Transverse colon (tissue), 4 donors: Measurements from ENCODE around the gene VEGFC. TPM values are rescaled to one million over a fixed set of nuclear protein-coding genes. Genes with fewer than 3 reads are reported as not detected.

ENCODE experiments used
- DNase-seq: peaks from one replicate; pipeline ENCODE4 v3.0.0-alpha.2; 2019
- H3K27ac ChIP-seq, 4 donors: fragments of 200-600 bp; sonication (generic); 2 replicates each; pipeline ENCODE4 v1.5.1; 2016 to 2018; ENCODE audit warnings: inconsistent platforms in 4 of 4
- H3K27me3 ChIP-seq: fragments of 200-600 bp; sonication (generic); 2 replicates; pipeline ENCODE4 v1.5.1; 2017; ENCODE audit warnings: inconsistent platforms
- H3K36me3 ChIP-seq, 4 donors: fragments of 200-600 bp; sonication (generic); 2 replicates each; pipeline ENCODE4 v1.5.1; 2017 to 2019; ENCODE audit warnings: inconsistent platforms in 4 of 4
- H3K4me1 ChIP-seq, 4 donors: fragments of 200-600 bp; sonication (generic); 2 replicates each; pipeline ENCODE4 v1.5.1; 2017 to 2020; ENCODE audit warnings: inconsistent platforms in 4 of 4
- H3K4me3 ChIP-seq, 4 donors: fragments of 200-600 bp; sonication (generic); 1 replicate in 1 of 4; 2 replicates in 3 of 4; pipeline versions ENCODE4 v1.5.1 to v1.6.1; 2017 to 2019; ENCODE audit warnings: inconsistent platforms in 4 of 4
- H3K9me3 ChIP-seq, 2 donors: fragments of 200-600 bp; sonication (generic); 2 replicates each; pipeline ENCODE4 v1.5.1; 2017 to 2019; ENCODE audit warnings: inconsistent platforms in 2 of 2
- EP300 ChIP-seq: sonication (generic); formaldehyde crosslinking; IDR thresholded peaks from one replicate; pipeline ENCODE4 v1.6.1; 2017; ENCODE audit warnings: antibody characterized with exemption, low read depth
- POLR2A ChIP-seq: fragments of 450-650 bp; IDR thresholded peaks from one replicate; pipeline ENCODE4 v1.6.1; 2016; ENCODE audit warnings: antibody characterized with exemption, mild to moderate bottlenecking, moderate library complexity
- POLR2AphosphoS5 ChIP-seq, 3 donors: sonication (generic); formaldehyde crosslinking; IDR thresholded peaks; one replicate each; pipeline ENCODE4 v1.6.1; 2016; ENCODE audit warnings: antibody characterized with exemption in 3 of 3
- whole genome bisulfite sequencing, 2 donors: methylation state at CpG; one replicate each; pipeline ENCODE4 v1.1.5; 2018; ENCODE audit warnings: low coverage in 1 of 2; 5-methylcytosine and 5-hydroxymethylcytosine counted together
- in situ Hi-C, 4 donors: fragments of 200-750 bp; cut with MboI; loops; one replicate each; pipeline versions ENCODE4 v1.15.0 to v1.15.1; 2017; ENCODE audit warnings: low sequenced_read_pairs in 3 of 4, low pct_ligation_motif_present in 1 of 4, low pct_unique_long_range_greater_than_20kb in 1 of 4
- intact Hi-C: fragments of 100-400 bp; cut with DNase I; formaldehyde crosslinking; loops from one replicate; pipeline ENCODE4 v1.15.1; 2023; ENCODE audit warnings: low total_unique reads
- total RNA-seq, 4 donors: library from RNA; depleted of rRNA; stranded (reverse); fragments of >200 nt; gene quantifications; one replicate each; pipeline ENCODE4 v1.1.0, GENCODE V29; 2016
- TF ChIP-seq, protein P1 (sequence below), 5 experiments: fragments of 200-600 bp in 3 of 5; fragments of 450-650 bp in 2 of 5; sonication (generic) in 3 of 5; IDR thresholded peaks; 1 replicate in 2 of 5; 2 replicates in 3 of 5; pipeline ENCODE4 v1.5.1; 2016 to 2017; ENCODE audit warnings: antibody characterized with exemption in 5 of 5, inconsistent platforms in 3 of 5, mild to moderate bottlenecking in 2 of 5, moderate library complexity in 1 of 5

The VEGFC gene
- total RNA-seq, 4 donors from 2014 or later, result 1.2 to 2.9 (median 2.2) TPM; not detected in 1

DNA sequence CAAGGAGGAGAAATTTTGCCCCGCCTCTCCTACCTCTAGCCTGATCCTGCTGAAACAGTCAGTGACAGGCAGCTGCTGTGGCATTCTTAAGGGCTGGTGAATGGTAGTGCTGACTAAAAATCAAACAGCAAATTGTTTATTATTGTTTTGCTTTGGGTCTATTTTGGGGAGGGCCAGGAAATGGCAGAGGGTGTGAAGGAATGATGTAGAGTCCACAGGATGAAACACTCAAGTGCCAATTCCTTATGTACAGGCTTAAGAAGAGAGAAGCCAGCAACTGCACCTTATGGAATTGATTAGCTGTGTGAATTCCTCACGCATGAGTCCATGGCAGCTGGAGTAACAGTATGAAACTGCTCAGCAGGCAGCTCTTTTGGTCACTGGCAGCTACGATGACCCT is 39.7 kb downstream of the VEGFC start:
- in situ Hi-C loops, result no loop called here
- Histone ChIP-seq H3K4me1 (no peaks in the 10 kb centered on the region), H3K4me3 (no peak overlapping the region), H3K9me3 (no peaks in the 10 kb centered on the region), H3K27me3 (no peaks in the 10 kb centered on the region), H3K27ac (no peak overlapping the region), H3K36me3 (no peaks in the 10 kb centered on the region)
- WGBS, 2 donors, result 67 to 68% methylated on average over 3 of the region's 3 CpGs
- intact Hi-C loops, result no loop called here
- no peak for DNase-seq
- TF ChIP-seq, protein P1, sequence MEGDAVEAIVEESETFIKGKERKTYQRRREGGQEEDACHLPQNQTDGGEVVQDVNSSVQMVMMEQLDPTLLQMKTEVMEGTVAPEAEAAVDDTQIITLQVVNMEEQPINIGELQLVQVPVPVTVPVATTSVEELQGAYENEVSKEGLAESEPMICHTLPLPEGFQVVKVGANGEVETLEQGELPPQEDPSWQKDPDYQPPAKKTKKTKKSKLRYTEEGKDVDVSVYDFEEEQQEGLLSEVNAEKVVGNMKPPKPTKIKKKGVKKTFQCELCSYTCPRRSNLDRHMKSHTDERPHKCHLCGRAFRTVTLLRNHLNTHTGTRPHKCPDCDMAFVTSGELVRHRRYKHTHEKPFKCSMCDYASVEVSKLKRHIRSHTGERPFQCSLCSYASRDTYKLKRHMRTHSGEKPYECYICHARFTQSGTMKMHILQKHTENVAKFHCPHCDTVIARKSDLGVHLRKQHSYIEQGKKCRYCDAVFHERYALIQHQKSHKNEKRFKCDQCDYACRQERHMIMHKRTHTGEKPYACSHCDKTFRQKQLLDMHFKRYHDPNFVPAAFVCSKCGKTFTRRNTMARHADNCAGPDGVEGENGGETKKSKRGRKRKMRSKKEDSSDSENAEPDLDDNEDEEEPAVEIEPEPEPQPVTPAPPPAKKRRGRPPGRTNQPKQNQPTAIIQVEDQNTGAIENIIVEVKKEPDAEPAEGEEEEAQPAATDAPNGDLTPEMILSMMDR (IDR thresholded peaks at IDR 0.05), result no peak

DNA sequence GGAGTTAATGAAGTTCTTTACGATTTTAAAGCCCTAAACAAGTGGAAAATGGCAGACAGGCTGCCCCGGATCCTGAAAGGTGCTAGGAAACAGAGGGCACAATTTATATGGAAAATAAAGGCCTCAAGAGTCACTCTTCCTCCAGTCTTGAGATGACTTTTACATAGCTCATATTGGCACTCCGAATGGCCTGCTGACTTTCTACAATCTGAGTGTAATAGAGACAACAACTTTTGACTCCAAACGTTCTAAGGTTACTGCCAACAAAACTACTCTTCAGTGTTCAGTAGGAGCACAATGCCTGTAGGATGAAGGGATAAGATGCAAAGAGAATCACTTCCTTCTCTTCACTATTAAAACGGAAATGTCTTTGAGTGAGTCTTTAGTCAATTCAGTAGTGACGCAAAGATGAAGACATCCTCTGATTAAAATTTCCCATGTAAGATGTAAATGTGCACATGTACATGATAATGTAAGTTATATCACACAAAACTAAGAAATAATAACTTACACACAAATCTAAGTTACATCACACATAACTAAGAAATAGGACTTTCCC is 40.5 kb downstream of the VEGFC start:
- in situ Hi-C loops (no loop called here), intact Hi-C loops (no loop called here)
- H3K4me1 ChIP-seq, result no peaks in the 10 kb centered on the region
- no peaks in the 10 kb centered on the region for H3K9me3 ChIP-seq
- DNase-seq, result no peak
- H3K4me3 ChIP-seq, result no peak overlapping the region
- H3K27me3 ChIP-seq, result no peaks in the 10 kb centered on the region
- no peaks in the 10 kb centered on the region for H3K36me3 ChIP-seq
- TF ChIP-seq POLR2AphosphoS5 (IDR thresholded peaks at IDR 0.05), result no peak
- no peak for TF ChIP-seq POLR2A
- TF ChIP-seq, protein P1 (IDR thresholded peaks at IDR 0.05), result no peak
- TF ChIP-seq EP300, result no peak
- WGBS, 2 donors, result 73 to 74% methylated on average over 6 of the region's 6 CpGs
- no peak overlapping the region for H3K27ac ChIP-seq

DNA sequence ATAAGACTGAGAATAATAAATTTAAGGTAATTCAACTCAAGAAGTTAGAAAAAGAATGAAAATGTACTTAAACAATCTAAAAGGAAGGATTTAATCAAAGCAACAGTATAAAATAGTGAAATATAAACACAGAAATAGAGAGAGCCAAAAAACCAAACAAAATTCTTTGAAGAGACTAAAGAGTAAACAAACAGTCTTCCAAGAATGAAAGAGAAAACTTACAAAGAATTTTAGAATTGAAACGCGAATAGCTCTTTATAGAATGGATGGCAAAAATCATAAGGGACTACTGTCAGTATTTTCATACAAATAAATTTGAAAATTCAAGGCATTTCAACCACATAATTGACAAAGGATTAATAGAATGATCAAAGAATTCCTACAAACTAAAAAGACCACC is 41.7 kb downstream of the VEGFC start:
- no peak for DNase-seq
- H3K4me3 ChIP-seq, result no peak overlapping the region
- no peaks in the 10 kb centered on the region for H3K36me3 ChIP-seq
- H3K9me3 ChIP-seq, result no peaks in the 10 kb centered on the region
- no peaks in the 10 kb centered on the region for H3K27me3 ChIP-seq
- no peaks in the 10 kb centered on the region for H3K4me1 ChIP-seq
- no peak overlapping the region for H3K27ac ChIP-seq
- intact Hi-C loops, result no loop called here
- in situ Hi-C loops, result no loop called here
- TF ChIP-seq EP300 (no peak), POLR2AphosphoS5 (IDR thresholded peaks at IDR 0.05) (no peak), POLR2A (no peak)
- TF ChIP-seq, protein P1 (IDR thresholded peaks at IDR 0.05), result no peak
- WGBS, 2 donors, result 53 to 72% methylated on average over 2 of the region's 2 CpGs

DNA sequence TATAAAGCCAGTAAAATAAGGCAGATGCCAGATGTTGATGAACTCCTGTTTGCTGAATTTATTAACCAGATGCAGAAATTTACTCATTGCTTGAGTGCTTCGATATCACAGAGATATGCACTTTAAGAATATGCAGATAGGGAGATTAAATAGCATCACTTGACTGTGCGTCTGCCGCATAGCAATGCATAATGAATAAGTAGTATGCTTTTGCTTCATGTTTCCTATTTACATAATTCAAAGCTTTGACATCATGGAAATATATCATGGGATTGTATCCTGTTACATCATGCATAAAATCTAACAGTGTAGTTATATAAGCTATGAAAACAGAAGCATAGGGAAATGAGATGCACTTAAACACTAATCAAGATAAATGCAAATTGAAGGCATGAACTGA is 45.9 kb downstream of the VEGFC start:
- Histone ChIP-seq H3K4me3 (no peak overlapping the region), H3K36me3 (no peaks in the 10 kb centered on the region), H3K27ac (no peak overlapping the region), H3K9me3 (no peaks in the 10 kb centered on the region), H3K4me1 (no peaks in the 10 kb centered on the region), H3K27me3 (no peaks in the 10 kb centered on the region)
- 80 to 90% methylated on average over 3 of the region's 3 CpGs for WGBS, 2 donors
- intact Hi-C loops, result no loop called here
- DNase-seq, result no peak
- in situ Hi-C loops, result no loop called here
- TF ChIP-seq POLR2AphosphoS5 (IDR thresholded peaks at IDR 0.05) (no peak), EP300 (no peak), POLR2A (no peak)
- TF ChIP-seq, protein P1 (IDR thresholded peaks at IDR 0.05), result no peak
